HepG2 (cell line): ENCODE measurements around the gene GATAD2B. TPM values are rescaled to one million over a fixed set of nuclear protein-coding genes. Genes with fewer than 3 reads are reported as not detected.

Source experiments
- CAMTA2 ChIP-seq: sonication (generic); formaldehyde crosslinking; IDR thresholded peaks from 2 replicates; pipeline ENCODE4 v1.4.0; 2020; ENCODE audit warnings: mild to moderate bottlenecking, missing genetic modification reagents, borderline replicate concordance
- CCAR2 ChIP-seq: fragments of 200-400 bp; formaldehyde crosslinking; optimal IDR thresholded peaks from 2 replicates; pipeline ENCODE3; 2018; ENCODE audit warnings: low read depth, mild to moderate bottlenecking, low read length, moderate library complexity
- HNF4G ChIP-seq, 2 experiments: sonication (generic) in 1 of 2; formaldehyde crosslinking in 1 of 2; IDR thresholded peaks; 2 replicates each; pipeline versions ENCODE4 v1.4.0 to v1.6.1; 2011 to 2020; ENCODE audit warnings: borderline replicate concordance in 2 of 2, low read depth in 2 of 2, mild to moderate bottlenecking in 2 of 2, low read length in 1 of 2, missing genetic modification reagents in 1 of 2, moderate library complexity in 1 of 2
- KDM1A ChIP-seq: IDR thresholded peaks from 2 replicates; pipeline ENCODE4 v1.6.1; 2016; ENCODE audit warnings: missing compliant biosample characterization
- TOPORS ChIP-seq: sonication (generic); formaldehyde crosslinking; IDR thresholded peaks from 2 replicates; pipeline ENCODE4 v1.8.0; 2023; ENCODE audit warnings: mild to moderate bottlenecking, missing genetic modification reagents
- XRCC5 ChIP-seq: fragments of 200-400 bp; formaldehyde crosslinking; optimal IDR thresholded peaks from 2 replicates; pipeline ENCODE3; 2017; ENCODE audit warnings: mild to moderate bottlenecking, low read length
- ZNF17 ChIP-seq: sonication (generic); formaldehyde crosslinking; IDR thresholded peaks from 2 replicates; pipeline ENCODE4 v1.5.0; 2020; ENCODE audit warnings: mild to moderate bottlenecking, missing genetic modification reagents
- ZNF207 ChIP-seq: fragments of 450-650 bp; IDR thresholded peaks from 2 replicates; pipeline ENCODE4 v1.6.1; 2016; ENCODE audit warnings: antibody characterized with exemption, borderline replicate concordance
- ZNF614 ChIP-seq: IDR thresholded peaks from 2 replicates; pipeline ENCODE4 v1.6.1; 2018; ENCODE audit warnings: missing biosample characterization, missing genetic modification reagents, inconsistent platforms, borderline replicate concordance
- ZNF644 ChIP-seq: IDR thresholded peaks from 2 replicates; pipeline ENCODE4 v1.6.1; 2016; ENCODE audit warnings: low read depth
- ZNF883 ChIP-seq: sonication (generic); formaldehyde crosslinking; IDR thresholded peaks from 2 replicates; pipeline ENCODE4 v1.5.1; 2020; ENCODE audit warnings: mild to moderate bottlenecking, missing genetic modification reagents; ENCODE audit errors: not compliant biosample characterization
- polyA plus RNA-seq, 8 experiments: library from polyadenylated mRNA; depleted of rRNA in 3 of 8; stranded (reverse) in 7 of 8; unstranded in 1 of 8; fragments of >200 nt; fragmentation: Illumina TruSeq in 4 of 8; extraction: Trizol in 4 of 8; gene quantifications; 2 replicates each; pipeline versions ENCODE4 v1.2.1 to v1.2.3, GENCODE V29; 2011 to 2016; ENCODE audit warnings: low read depth in 4 of 8, missing spikeins in 1 of 8, mixed read lengths in 1 of 8; ENCODE audit not compliant: insufficient read depth in 1 of 8
- total RNA-seq, 5 experiments: library from RNA; depleted of rRNA; stranded (reverse); fragments of >200 nt; fragmentation: Illumina TruSeq; extraction: Trizol; gene quantifications; 2 replicates each; pipeline ENCODE4 v1.2.3, GENCODE V29; 2016; ENCODE audit warnings: low read depth in 1 of 5
- TF ChIP-seq, protein P1 (sequence below): sonication (generic); formaldehyde crosslinking; IDR thresholded peaks from 2 replicates; pipeline ENCODE4 v1.5.1; 2020; ENCODE audit warnings: mild to moderate bottlenecking, missing genetic modification reagents, borderline replicate concordance
- TF ChIP-seq, protein P2 (sequence below): sonication (generic); formaldehyde crosslinking; IDR thresholded peaks from 2 replicates; pipeline ENCODE4 v1.4.0; 2020; ENCODE audit warnings: missing genetic modification reagents
- TF ChIP-seq, protein P3 (sequence below): sonication (generic); formaldehyde crosslinking; IDR thresholded peaks from 2 replicates; pipeline ENCODE4 v1.4.0; 2020; ENCODE audit warnings: missing genetic modification reagents, borderline replicate concordance
- TF ChIP-seq, protein P4 (sequence below): sonication (generic); formaldehyde crosslinking; IDR thresholded peaks from 2 replicates; pipeline ENCODE4 v1.4.0; 2020; ENCODE audit warnings: missing genetic modification reagents, borderline replicate concordance

GATAD2B gene
- total and polyA plus RNA-seq, 2 of the 13 experiments (the other 11 are each of a cell fraction or from before 2014, with no cell fraction given) = 3.2 to 5.2 TPM

DNA sequence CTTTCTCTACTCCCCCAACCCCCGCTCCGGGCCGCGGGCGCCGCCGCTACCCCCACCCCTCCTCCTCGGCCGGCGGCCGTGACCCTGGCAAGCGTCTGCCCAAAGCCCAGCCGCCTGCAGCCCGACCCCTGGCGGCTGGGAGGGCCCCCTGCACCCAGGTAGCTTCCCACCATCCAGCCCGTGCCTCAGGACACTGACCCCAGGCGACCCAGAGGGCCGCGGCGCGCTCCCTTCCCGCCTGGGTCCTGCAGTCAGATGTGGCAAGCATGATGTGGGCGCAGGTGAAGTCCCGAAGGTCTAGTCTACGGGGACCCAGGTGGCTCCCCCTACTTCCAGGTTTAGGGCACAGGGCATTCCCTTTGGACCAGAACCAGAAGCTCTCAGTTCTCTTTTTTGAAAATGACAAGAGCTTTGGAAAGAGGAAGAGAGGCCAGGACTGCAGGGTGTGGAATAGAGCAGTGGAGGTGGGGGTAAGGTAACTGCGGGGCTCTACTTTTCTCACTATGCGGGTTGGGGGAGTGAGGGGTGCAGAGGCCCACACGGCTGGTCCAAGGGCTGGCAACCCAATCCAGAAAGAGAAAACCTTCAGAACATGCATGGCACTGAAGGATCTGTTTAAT is 24.0 kb upstream of the GATAD2B start, which contains the start of gene DENND4B (continued):
- peak; percentile 5; the same call in 1 of the 2 replicates for TF ChIP-seq HNF4G (IDR thresholded peaks at IDR 0.05; ENCODE audit: borderline replicate concordance, low read depth, low read length)
- TF ChIP-seq HNF4G (CRISPR knock-in tag; IDR thresholded peaks at IDR 0.05; ENCODE audit: borderline replicate concordance, low read depth) = no peak; the same call in 1 of the 2 replicates
- TF ChIP-seq, protein P1, sequence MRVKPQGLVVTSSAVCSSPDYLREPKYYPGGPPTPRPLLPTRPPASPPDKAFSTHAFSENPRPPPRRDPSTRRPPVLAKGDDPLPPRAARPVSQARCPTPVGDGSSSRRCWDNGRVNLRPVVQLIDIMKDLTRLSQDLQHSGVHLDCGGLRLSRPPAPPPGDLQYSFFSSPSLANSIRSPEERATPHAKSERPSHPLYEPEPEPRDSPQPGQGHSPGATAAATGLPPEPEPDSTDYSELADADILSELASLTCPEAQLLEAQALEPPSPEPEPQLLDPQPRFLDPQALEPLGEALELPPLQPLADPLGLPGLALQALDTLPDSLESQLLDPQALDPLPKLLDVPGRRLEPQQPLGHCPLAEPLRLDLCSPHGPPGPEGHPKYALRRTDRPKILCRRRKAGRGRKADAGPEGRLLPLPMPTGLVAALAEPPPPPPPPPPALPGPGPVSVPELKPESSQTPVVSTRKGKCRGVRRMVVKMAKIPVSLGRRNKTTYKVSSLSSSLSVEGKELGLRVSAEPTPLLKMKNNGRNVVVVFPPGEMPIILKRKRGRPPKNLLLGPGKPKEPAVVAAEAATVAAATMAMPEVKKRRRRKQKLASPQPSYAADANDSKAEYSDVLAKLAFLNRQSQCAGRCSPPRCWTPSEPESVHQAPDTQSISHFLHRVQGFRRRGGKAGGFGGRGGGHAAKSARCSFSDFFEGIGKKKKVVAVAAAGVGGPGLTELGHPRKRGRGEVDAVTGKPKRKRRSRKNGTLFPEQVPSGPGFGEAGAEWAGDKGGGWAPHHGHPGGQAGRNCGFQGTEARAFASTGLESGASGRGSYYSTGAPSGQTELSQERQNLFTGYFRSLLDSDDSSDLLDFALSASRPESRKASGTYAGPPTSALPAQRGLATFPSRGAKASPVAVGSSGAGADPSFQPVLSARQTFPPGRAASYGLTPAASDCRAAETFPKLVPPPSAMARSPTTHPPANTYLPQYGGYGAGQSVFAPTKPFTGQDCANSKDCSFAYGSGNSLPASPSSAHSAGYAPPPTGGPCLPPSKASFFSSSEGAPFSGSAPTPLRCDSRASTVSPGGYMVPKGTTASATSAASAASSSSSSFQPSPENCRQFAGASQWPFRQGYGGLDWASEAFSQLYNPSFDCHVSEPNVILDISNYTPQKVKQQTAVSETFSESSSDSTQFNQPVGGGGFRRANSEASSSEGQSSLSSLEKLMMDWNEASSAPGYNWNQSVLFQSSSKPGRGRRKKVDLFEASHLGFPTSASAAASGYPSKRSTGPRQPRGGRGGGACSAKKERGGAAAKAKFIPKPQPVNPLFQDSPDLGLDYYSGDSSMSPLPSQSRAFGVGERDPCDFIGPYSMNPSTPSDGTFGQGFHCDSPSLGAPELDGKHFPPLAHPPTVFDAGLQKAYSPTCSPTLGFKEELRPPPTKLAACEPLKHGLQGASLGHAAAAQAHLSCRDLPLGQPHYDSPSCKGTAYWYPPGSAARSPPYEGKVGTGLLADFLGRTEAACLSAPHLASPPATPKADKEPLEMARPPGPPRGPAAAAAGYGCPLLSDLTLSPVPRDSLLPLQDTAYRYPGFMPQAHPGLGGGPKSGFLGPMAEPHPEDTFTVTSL (CRISPR knock-in tag) = no peak
- no peak for TF ChIP-seq ZNF207
- peak; percentile 56; the same call in 1 of the 2 replicates for TF ChIP-seq ZNF614 (CRISPR knock-in tag)
- TF ChIP-seq TOPORS (CRISPR knock-in tag) = peak; percentile 21; the same call in 1 of the 2 replicates
- no peak for TF ChIP-seq CAMTA2 (CRISPR knock-in tag)
- TF ChIP-seq KDM1A (CRISPR knock-in tag) = no peak
- TF ChIP-seq XRCC5 = peak; percentile 93
- TF ChIP-seq, protein P2, sequence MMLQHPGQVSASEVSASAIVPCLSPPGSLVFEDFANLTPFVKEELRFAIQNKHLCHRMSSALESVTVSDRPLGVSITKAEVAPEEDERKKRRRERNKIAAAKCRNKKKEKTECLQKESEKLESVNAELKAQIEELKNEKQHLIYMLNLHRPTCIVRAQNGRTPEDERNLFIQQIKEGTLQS = 0 out of 2 replicates have a peak, but pooled peaks have one; percentile 25
- TF ChIP-seq, protein P3, sequence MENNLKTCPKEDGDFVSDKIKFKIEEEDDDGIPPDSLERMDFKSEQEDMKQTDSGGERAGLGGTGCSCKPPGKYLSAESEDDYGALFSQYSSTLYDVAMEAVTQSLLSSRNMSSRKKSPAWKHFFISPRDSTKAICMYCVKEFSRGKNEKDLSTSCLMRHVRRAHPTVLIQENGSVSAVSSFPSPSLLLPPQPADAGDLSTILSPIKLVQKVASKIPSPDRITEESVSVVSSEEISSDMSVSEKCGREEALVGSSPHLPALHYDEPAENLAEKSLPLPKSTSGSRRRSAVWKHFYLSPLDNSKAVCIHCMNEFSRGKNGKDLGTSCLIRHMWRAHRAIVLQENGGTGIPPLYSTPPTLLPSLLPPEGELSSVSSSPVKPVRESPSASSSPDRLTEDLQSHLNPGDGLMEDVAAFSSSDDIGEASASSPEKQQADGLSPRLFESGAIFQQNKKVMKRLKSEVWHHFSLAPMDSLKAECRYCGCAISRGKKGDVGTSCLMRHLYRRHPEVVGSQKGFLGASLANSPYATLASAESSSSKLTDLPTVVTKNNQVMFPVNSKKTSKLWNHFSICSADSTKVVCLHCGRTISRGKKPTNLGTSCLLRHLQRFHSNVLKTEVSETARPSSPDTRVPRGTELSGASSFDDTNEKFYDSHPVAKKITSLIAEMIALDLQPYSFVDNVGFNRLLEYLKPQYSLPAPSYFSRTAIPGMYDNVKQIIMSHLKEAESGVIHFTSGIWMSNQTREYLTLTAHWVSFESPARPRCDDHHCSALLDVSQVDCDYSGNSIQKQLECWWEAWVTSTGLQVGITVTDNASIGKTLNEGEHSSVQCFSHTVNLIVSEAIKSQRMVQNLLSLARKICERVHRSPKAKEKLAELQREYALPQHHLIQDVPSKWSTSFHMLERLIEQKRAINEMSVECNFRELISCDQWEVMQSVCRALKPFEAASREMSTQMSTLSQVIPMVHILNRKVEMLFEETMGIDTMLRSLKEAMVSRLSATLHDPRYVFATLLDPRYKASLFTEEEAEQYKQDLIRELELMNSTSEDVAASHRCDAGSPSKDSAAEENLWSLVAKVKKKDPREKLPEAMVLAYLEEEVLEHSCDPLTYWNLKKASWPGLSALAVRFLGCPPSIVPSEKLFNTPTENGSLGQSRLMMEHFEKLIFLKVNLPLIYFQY = peak; percentile 57; the same call in 1 of the 2 replicates
- TF ChIP-seq ZNF644 (CRISPR knock-in tag) = no peak
- no peak for TF ChIP-seq ZNF17 (CRISPR knock-in tag)
- TF ChIP-seq, protein P4, sequence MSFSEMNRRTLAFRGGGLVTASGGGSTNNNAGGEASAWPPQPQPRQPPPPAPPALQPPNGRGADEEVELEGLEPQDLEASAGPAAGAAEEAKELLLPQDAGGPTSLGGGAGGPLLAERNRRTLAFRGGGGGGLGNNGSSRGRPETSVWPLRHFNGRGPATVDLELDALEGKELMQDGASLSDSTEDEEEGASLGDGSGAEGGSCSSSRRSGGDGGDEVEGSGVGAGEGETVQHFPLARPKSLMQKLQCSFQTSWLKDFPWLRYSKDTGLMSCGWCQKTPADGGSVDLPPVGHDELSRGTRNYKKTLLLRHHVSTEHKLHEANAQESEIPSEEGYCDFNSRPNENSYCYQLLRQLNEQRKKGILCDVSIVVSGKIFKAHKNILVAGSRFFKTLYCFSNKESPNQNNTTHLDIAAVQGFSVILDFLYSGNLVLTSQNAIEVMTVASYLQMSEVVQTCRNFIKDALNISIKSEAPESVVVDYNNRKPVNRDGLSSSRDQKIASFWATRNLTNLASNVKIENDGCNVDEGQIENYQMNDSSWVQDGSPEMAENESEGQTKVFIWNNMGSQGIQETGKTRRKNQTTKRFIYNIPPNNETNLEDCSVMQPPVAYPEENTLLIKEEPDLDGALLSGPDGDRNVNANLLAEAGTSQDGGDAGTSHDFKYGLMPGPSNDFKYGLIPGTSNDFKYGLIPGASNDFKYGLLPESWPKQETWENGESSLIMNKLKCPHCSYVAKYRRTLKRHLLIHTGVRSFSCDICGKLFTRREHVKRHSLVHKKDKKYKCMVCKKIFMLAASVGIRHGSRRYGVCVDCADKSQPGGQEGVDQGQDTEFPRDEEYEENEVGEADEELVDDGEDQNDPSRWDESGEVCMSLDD (CRISPR knock-in tag) = no peak
- TF ChIP-seq ZNF883 (CRISPR knock-in tag) = no peak
- TF ChIP-seq CCAR2 = no peak
